Neural cell (in vitro differentiated cells): Measurements from ENCODE around the gene C1orf198. TPM values are rescaled to one million over a fixed set of nuclear protein-coding genes. Genes with fewer than 3 reads are reported as not detected.

Source experiments
- H2AFZ ChIP-seq: fragments of 200-600, 300-800 bp; sonication (generic), shearing (Covaris generic); 2 replicates; pipeline ENCODE4 v1.6.0; 2014; ENCODE audit warnings: low read depth, mild to moderate bottlenecking, antibody characterized with exemption, low read length, moderate library complexity
- H3F3A ChIP-seq: fragments of 200-600 bp; shearing (Covaris generic); 2 replicates; pipeline ENCODE4 v1.6.1; 2016; ENCODE audit warnings: mild to moderate bottlenecking, moderate library complexity, mixed read lengths, antibody characterized with exemption, low read length; ENCODE audit not compliant: insufficient read depth, poor library complexity, severe bottlenecking
- H3K27ac ChIP-seq: fragments of 200-600, 300-800 bp; sonication (generic), shearing (Covaris generic); 2 replicates; pipeline ENCODE4 v1.5.1; 2014; ENCODE audit warnings: mild to moderate bottlenecking, low read length, moderate library complexity
- H3K27me3 ChIP-seq: fragments of 300-800, 200-600 bp; sonication (generic), shearing (Covaris generic); 2 replicates; pipeline ENCODE4 v1.6.0; 2014; ENCODE audit warnings: mild to moderate bottlenecking, low read depth, low read length, moderate library complexity; ENCODE audit not compliant: insufficient read depth
- H3K36me3 ChIP-seq: fragments of 300-800, 200-600 bp; sonication (generic), shearing (Covaris generic); 2 replicates; pipeline ENCODE4 v1.5.1; 2014; ENCODE audit warnings: mild to moderate bottlenecking, antibody characterized with exemption, low read length, moderate library complexity; ENCODE audit not compliant: insufficient read depth
- H3K4me2 ChIP-seq: fragments of 300-800, 200-600 bp; sonication (generic), shearing (Covaris generic); 2 replicates; pipeline ENCODE4 v1.6.0; 2014; ENCODE audit warnings: mild to moderate bottlenecking, low read length
- H3K4me3 ChIP-seq: fragments of 300-800, 200-600 bp; sonication (generic), shearing (Covaris generic); 2 replicates; pipeline ENCODE4 v1.5.1; 2014; ENCODE audit warnings: mild to moderate bottlenecking, low read length, moderate library complexity
- H3K79me2 ChIP-seq: fragments of 200-600 bp; shearing (Covaris generic); replicated peaks from 2 replicates; pipeline ENCODE4 v1.6.0; 2014; ENCODE audit warnings: mild to moderate bottlenecking, low read length, moderate library complexity; ENCODE audit not compliant: insufficient read depth
- H3K9ac ChIP-seq: fragments of 300-800, 200-600 bp; sonication (generic), shearing (Covaris generic); 2 replicates; pipeline ENCODE4 v1.6.1; 2016; ENCODE audit warnings: mild to moderate bottlenecking, low read length, mixed read lengths
- H3K9me2 ChIP-seq: fragments of 200-600 bp; shearing (Covaris generic); 2 replicates; pipeline ENCODE4 v1.6.1; 2016; ENCODE audit warnings: mild to moderate bottlenecking, low read length, mixed read lengths; ENCODE audit not compliant: insufficient read depth
- H3K9me3 ChIP-seq: fragments of 200-600, 300-800 bp; sonication (generic), shearing (Covaris generic); 2 replicates; pipeline ENCODE4 v1.6.1; 2016; ENCODE audit warnings: mild to moderate bottlenecking, mixed run types, low read length, moderate library complexity, mixed read lengths
- H4K20me1 ChIP-seq: fragments of 200-600 bp; shearing (Covaris generic); 2 replicates; pipeline ENCODE4 v1.6.1; 2016; ENCODE audit warnings: mild to moderate bottlenecking, mixed run types; ENCODE audit not compliant: insufficient read depth
- CTCF ChIP-seq: fragments of 450-650 bp; IDR thresholded peaks from 2 replicates; pipeline ENCODE4 v1.5.1; 2014; ENCODE audit warnings: antibody characterized with exemption, mild to moderate bottlenecking, moderate library complexity; ENCODE audit not compliant: poor library complexity, severe bottlenecking
- EP300 ChIP-seq: fragments of 450-650 bp; conservative IDR thresholded peaks from 2 replicates; pipeline ENCODE4 v1.6.1; 2014; ENCODE audit warnings: antibody characterized with exemption, mild to moderate bottlenecking, moderate library complexity; ENCODE audit not compliant: poor library complexity, severe bottlenecking
- EZH2 ChIP-seq: fragments of 200-600, 300-800 bp; shearing (Covaris generic), sonication (generic); IDR thresholded peaks from 2 replicates; pipeline ENCODE4 v1.6.1; 2014; ENCODE audit warnings: antibody characterized with exemption, low read length, borderline replicate concordance, mild to moderate bottlenecking; ENCODE audit not compliant: insufficient read depth, poor library complexity, severe bottlenecking
- MXI1 ChIP-seq: fragments of 450-650 bp; conservative IDR thresholded peaks from 2 replicates; pipeline ENCODE4 v1.6.1; 2014; ENCODE audit warnings: antibody characterized with exemption, mild to moderate bottlenecking; ENCODE audit not compliant: poor library complexity, severe bottlenecking
- POLR2AphosphoS5 ChIP-seq: IDR thresholded peaks from 2 replicates; pipeline ENCODE4 v1.6.1; 2012
- RAD21 ChIP-seq: fragments of 450-650 bp; conservative IDR thresholded peaks from 2 replicates; pipeline ENCODE4 v1.6.1; 2014; ENCODE audit warnings: antibody characterized with exemption, mild to moderate bottlenecking, moderate library complexity
- REST ChIP-seq: IDR thresholded peaks from 2 replicates; pipeline ENCODE4 v1.6.1; 2012; ENCODE audit warnings: borderline replicate concordance
- SMC3 ChIP-seq: fragments of 450-650 bp; conservative IDR thresholded peaks from 2 replicates; pipeline ENCODE4 v1.6.1; 2014; ENCODE audit warnings: antibody characterized with exemption, mild to moderate bottlenecking, moderate library complexity; ENCODE audit not compliant: poor library complexity
- TAF1 ChIP-seq: IDR thresholded peaks from 2 replicates; pipeline ENCODE4 v1.6.1; 2012; ENCODE audit warnings: low read depth
- polyA plus RNA-seq: library from polyadenylated mRNA; depleted of rRNA; stranded (reverse); fragments of >200 nt; gene quantifications from 2 replicates; pipeline ENCODE4 v1.2.3, GENCODE V29; 2014

Gene C1orf198
- polyA plus RNA-seq, 1 donor from 2014 or later = 16.7 TPM

DNA sequence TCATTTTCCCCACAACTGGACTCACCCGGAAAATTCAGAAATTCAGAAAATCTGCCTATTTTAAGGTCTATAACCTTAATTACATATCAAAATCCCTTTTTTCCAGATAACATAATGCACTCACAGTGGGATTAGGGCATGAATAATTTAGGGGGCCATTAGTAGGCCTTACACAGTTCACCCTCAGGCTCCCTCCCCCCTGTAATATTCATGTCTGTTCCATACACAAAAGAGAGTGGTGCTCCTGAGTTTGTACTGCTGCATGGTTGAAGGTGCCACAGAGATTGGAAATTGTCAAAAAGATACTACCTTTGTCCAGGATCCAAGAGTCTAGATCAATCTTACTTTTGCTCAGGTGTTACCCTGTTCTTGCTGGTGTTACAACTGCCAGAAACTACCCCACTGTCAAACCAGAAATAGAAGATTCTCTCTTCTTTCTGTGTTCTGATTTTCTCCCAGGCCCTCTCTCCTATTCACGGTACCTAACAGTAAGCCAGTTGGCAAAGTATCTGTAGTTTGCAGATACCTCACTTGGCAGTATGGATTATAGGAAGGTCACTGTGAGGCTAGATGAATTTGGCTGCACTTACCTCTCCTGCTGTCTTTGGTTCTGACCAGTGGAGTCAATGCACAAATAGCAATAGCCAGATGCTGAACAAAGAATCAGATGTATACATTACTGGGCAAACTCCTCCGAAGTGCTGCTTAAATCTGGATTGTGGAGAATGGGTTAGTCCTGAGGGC is 53.2 kb downstream of the C1orf198 start:
- H2AFZ ChIP-seq = no peak overlapping the region
- H3K9me3 ChIP-seq = no peaks in the 10 kb centered on the region
- no peaks in the 10 kb centered on the region for H3K9me2 ChIP-seq
- no peaks in the 10 kb centered on the region for H3K36me3 ChIP-seq
- no peak for TF ChIP-seq EP300
- no peak for TF ChIP-seq MXI1
- TF ChIP-seq RAD21 = no peak
- TF ChIP-seq CTCF = no peak
- no peak for TF ChIP-seq REST
- no peak for TF ChIP-seq SMC3
- no peak for TF ChIP-seq TAF1
- TF ChIP-seq EZH2 = no peak
- no peak for TF ChIP-seq POLR2AphosphoS5
- no peak overlapping the region for H3K27ac ChIP-seq
- H3K4me3 ChIP-seq = no peak overlapping the region
- H3K27me3 ChIP-seq = no peaks in the 10 kb centered on the region
- no peaks in the 10 kb centered on the region for H4K20me1 ChIP-seq
- no peaks in the 10 kb centered on the region for H3F3A ChIP-seq
- H3K4me2 ChIP-seq = no peak overlapping the region
- no peak overlapping the region for H3K9ac ChIP-seq
- H3K79me2 ChIP-seq = no peaks in the 10 kb centered on the region

DNA sequence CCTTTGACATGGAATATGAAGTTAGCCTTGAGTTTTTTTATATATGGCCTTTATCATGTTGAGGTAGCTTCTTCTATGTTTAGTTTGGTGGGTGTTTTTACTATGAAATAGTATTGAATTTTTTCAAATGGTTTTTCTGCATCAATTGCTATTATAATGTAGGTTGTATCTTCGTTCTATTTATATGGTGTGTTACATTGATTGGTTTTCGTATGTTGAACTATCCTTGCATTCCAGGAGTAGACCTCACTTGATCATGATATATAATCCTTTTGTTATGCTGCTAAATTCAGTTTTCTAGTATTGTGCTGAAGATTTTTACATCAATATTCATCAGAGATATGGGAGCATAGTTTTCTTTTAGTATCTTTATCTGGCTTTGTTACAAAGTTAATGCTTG is 55.8 kb downstream of the C1orf198 start:
- Histone ChIP-seq H3K27ac (no peak overlapping the region), H3K9ac (no peak overlapping the region), H4K20me1 (no peaks in the 10 kb centered on the region), H3K27me3 (no peaks in the 10 kb centered on the region), H3K79me2 (no peaks in the 10 kb centered on the region), H2AFZ (no peak overlapping the region), H3K9me3 (no peaks in the 10 kb centered on the region), H3K36me3 (no peaks in the 10 kb centered on the region), H3F3A (no peaks in the 10 kb centered on the region), H3K4me2 (no peak overlapping the region), H3K4me3 (no peak overlapping the region), H3K9me2 (no peaks in the 10 kb centered on the region)
- TF ChIP-seq EP300 (no peak), POLR2AphosphoS5 (no peak), TAF1 (no peak), EZH2 (no peak), CTCF (no peak), SMC3 (no peak), REST (no peak), MXI1 (no peak), RAD21 (no peak)
